Measurements from ENCODE around the gene SYN1. TPM values are rescaled to one million over a fixed set of nuclear protein-coding genes. Genes with fewer than 3 reads are reported as not detected.

Gene SYN1
- total and polyA plus RNA-seq, 8 donors = 0.45 to 1.7 (median 1.5) TPM; not detected in 5

- peaks cover 0 to 47% (median 45%) of the 10 kb centered on the region in 4 donors for H3K36me3 ChIP-seq
- H3K4me1 ChIP-seq = peaks cover 0 to 40% (median 26%) of the 10 kb centered on the region in 4 donors
- H3K9me3 ChIP-seq = no peaks in the 10 kb centered on the region
- 57 to 81% (median 78%) methylated on average over 6 to 13 of the region's 13 CpGs for WGBS, 5 donors
- no peak overlapping the region for H3K27ac ChIP-seq
- H3K27me3 ChIP-seq = no peaks in the 10 kb centered on the region
- DNase-seq = no peak
- peak overlapping the region in 1 of 4 donors; percentile 57 for H3K4me3 ChIP-seq
- intact Hi-C loops (cut with DNase I; ENCODE audit: low total_unique reads) = no loop called here
- TF ChIP-seq POLR2A (IDR thresholded peaks at IDR 0.05) = no peak
- TF ChIP-seq CTCF (IDR thresholded peaks at IDR 0.05) = no peak
Observed at GRCh38 chrX:47562615-47563243, 56.9 kb downstream of the SYN1 start.

- Histone ChIP-seq H3K36me3 (peaks cover 0 to 37% (median 35%) of the 10 kb centered on the region in 4 donors), H3K27ac (peak overlapping the region; percentile 54 to 96 (median 93)), H3K4me3 (peak overlapping the region; percentile 51 to 64 (median 60)), H3K27me3 (no peaks in the 10 kb centered on the region), H3K4me1 (peaks cover 0 to 47% (median 28%) of the 10 kb centered on the region in 4 donors), H3K9me3 (no peaks in the 10 kb centered on the region)
- no peak for DNase-seq
- TF ChIP-seq CTCF (IDR thresholded peaks at IDR 0.05) (no peak), POLR2AphosphoS5 (IDR thresholded peaks at IDR 0.05) (no peak), EP300 (IDR thresholded peaks at IDR 0.05) (no peak), POLR2A (IDR thresholded peaks at IDR 0.05) (no peak)
- intact Hi-C loops (cut with DNase I; ENCODE audit: low total_unique reads) = no loop called here
- 2 to 43% (median 3%) methylated on average over 9 of the region's 9 CpGs for WGBS, 5 donors
Observed at GRCh38 chrX:47561659-47562151, 58.0 kb downstream of the SYN1 start.

GRCh38 chrX:47560934-47561658 lies 58.6 kb downstream of the SYN1 start, which contains the start of gene ARAF:
Gene ARAF, plus strand, starts transcription at chrX:47561205. Its CDS starts 1,763 bp downstream, at chrX:47562968.
- Histone ChIP-seq H3K9me3 (no peaks in the 10 kb centered on the region), H3K36me3 (peaks cover 0 to 31% (median 29%) of the 10 kb centered on the region in 4 donors), H3K4me3 (peak within 1 kb of the TSS; percentile 51 to 64 (median 60)), H3K4me1 (peaks cover 0 to 48% (median 28%) of the 10 kb centered on the region in 4 donors), H3K27ac (peak within 1 kb of the TSS; percentile 92 to 96 (median 94)), H3K27me3 (no peaks in the 10 kb centered on the region)
- intact Hi-C loops (cut with DNase I; ENCODE audit: low total_unique reads) = no loop called here
- TF ChIP-seq POLR2A (IDR thresholded peaks at IDR 0.05) (no peak), POLR2AphosphoS5 (IDR thresholded peaks at IDR 0.05) (peak; percentile 22 to 50 (median 31))
- WGBS, 5 donors = 0 to 45% (median 6%) methylated on average over 5 to 59 of the region's 59 CpGs
- DNase-seq = peak; percentile 96 to 99

- peaks cover 0 to 48% (median 28%) of the 10 kb centered on the region in 4 donors for H3K4me1 ChIP-seq
- peak overlapping the region; percentile 92 to 96 (median 94) for H3K27ac ChIP-seq
- intact Hi-C loops (cut with DNase I; ENCODE audit: low total_unique reads) = no loop called here
- DNase-seq = no peak
- H3K4me3 ChIP-seq = peak overlapping the region; percentile 51 to 64 (median 60)
- no peaks in the 10 kb centered on the region for H3K27me3 ChIP-seq
- peaks cover 0 to 27% (median 25%) of the 10 kb centered on the region in 4 donors for H3K36me3 ChIP-seq
- TF ChIP-seq CTCF (IDR thresholded peaks at IDR 0.05) (no peak), EP300 (IDR thresholded peaks at IDR 0.05) (no peak), POLR2A (IDR thresholded peaks at IDR 0.05) (no peak), POLR2AphosphoS5 (IDR thresholded peaks at IDR 0.05) (no peak)
- H3K9me3 ChIP-seq = no peaks in the 10 kb centered on the region
- WGBS, 5 donors = 7 to 32% (median 16%) methylated on average over 15 of the region's 15 CpGs
Observed at GRCh38 chrX:47560179-47560933, 59.3 kb downstream of the SYN1 start.
